ENCODE results near the gene PTPRE.

Gene PTPRE

GRCh38 chr10:127897177-127897576 is 9.7 kb upstream of the PTPRE start:
- TF ChIP-seq TAF1 (IDR thresholded peaks at IDR 0.05; ENCODE audit: borderline replicate concordance, insufficient read depth, low read length), result no peak
- no peak for TF ChIP-seq REST (IDR thresholded peaks at IDR 0.05; ENCODE audit: insufficient read depth in 1 of 2, low read depth in 2 of 2, low read length in 2 of 2)
- no peak for TF ChIP-seq FOXP2 (optimal IDR thresholded peaks at IDR 0.05; ENCODE audit: borderline replicate concordance, extremely low read depth, extremely low read length, insufficient read depth)
- TF ChIP-seq POLR2AphosphoS5 (IDR thresholded peaks at IDR 0.05; ENCODE audit: low read depth, low read length), result no peak
- TF ChIP-seq SIN3A (IDR thresholded peaks at IDR 0.05; ENCODE audit: borderline replicate concordance, insufficient read depth, low read length), result no peak

- no peak for TF ChIP-seq POLR2AphosphoS5 (IDR thresholded peaks at IDR 0.05; ENCODE audit: low read depth, low read length)
- no peak for TF ChIP-seq FOXP2 (optimal IDR thresholded peaks at IDR 0.05; ENCODE audit: borderline replicate concordance, extremely low read depth, extremely low read length, insufficient read depth)
- TF ChIP-seq REST (IDR thresholded peaks at IDR 0.05; ENCODE audit: insufficient read depth in 1 of 2, low read depth in 2 of 2, low read length in 2 of 2), result no peak
- TF ChIP-seq SIN3A (IDR thresholded peaks at IDR 0.05; ENCODE audit: borderline replicate concordance, insufficient read depth, low read length), result no peak
- TF ChIP-seq TAF1 (IDR thresholded peaks at IDR 0.05; ENCODE audit: borderline replicate concordance, insufficient read depth, low read length), result no peak
These were observed 7.0 kb upstream of the PTPRE start for GRCh38 chr10:127899766-127900387.

- no peak for TF ChIP-seq FOXP2 (optimal IDR thresholded peaks at IDR 0.05; ENCODE audit: borderline replicate concordance, extremely low read depth, extremely low read length, insufficient read depth)
- TF ChIP-seq POLR2AphosphoS5 (IDR thresholded peaks at IDR 0.05; ENCODE audit: low read depth, low read length), result no peak
- TF ChIP-seq SIN3A (IDR thresholded peaks at IDR 0.05; ENCODE audit: borderline replicate concordance, insufficient read depth, low read length), result no peak
- TF ChIP-seq REST (IDR thresholded peaks at IDR 0.05; ENCODE audit: insufficient read depth in 1 of 2, low read depth in 2 of 2, low read length in 2 of 2), result no peak
- no peak for TF ChIP-seq TAF1 (IDR thresholded peaks at IDR 0.05; ENCODE audit: borderline replicate concordance, insufficient read depth, low read length)
These were observed 3.1 kb upstream of the PTPRE start for GRCh38 chr10:127903789-127904188.

- TF ChIP-seq REST (IDR thresholded peaks at IDR 0.05; ENCODE audit: insufficient read depth in 1 of 2, low read depth in 2 of 2, low read length in 2 of 2), result no peak
- TF ChIP-seq TAF1 (IDR thresholded peaks at IDR 0.05; ENCODE audit: borderline replicate concordance, insufficient read depth, low read length), result no peak
- no peak for TF ChIP-seq SIN3A (IDR thresholded peaks at IDR 0.05; ENCODE audit: borderline replicate concordance, insufficient read depth, low read length)
- no peak for TF ChIP-seq POLR2AphosphoS5 (IDR thresholded peaks at IDR 0.05; ENCODE audit: low read depth, low read length)
- no peak for TF ChIP-seq FOXP2 (optimal IDR thresholded peaks at IDR 0.05; ENCODE audit: borderline replicate concordance, extremely low read depth, extremely low read length, insufficient read depth)
These were observed 2.4 kb upstream of the PTPRE start for GRCh38 chr10:127904311-127905000.

All from PFSK-1 (cell line).